HG03060 (cell line): ENCODE measurements around the gene RAB39B.
"Not testable (repeated sequence)": the region's sequence is repeated elsewhere in the genome, so short reads cannot be mapped to it uniquely, and the experiment has no call there.

Experiments used
- ATAC-seq: cut with Tn5 transposase; IDR thresholded peaks from one replicate; pipeline ENCODE4 v1.9.1; 2021; ENCODE audit warnings: low read depth, moderate number of reproducible peaks; ENCODE audit not compliant: unreplicated experiment

RAB39B gene

DNA sequence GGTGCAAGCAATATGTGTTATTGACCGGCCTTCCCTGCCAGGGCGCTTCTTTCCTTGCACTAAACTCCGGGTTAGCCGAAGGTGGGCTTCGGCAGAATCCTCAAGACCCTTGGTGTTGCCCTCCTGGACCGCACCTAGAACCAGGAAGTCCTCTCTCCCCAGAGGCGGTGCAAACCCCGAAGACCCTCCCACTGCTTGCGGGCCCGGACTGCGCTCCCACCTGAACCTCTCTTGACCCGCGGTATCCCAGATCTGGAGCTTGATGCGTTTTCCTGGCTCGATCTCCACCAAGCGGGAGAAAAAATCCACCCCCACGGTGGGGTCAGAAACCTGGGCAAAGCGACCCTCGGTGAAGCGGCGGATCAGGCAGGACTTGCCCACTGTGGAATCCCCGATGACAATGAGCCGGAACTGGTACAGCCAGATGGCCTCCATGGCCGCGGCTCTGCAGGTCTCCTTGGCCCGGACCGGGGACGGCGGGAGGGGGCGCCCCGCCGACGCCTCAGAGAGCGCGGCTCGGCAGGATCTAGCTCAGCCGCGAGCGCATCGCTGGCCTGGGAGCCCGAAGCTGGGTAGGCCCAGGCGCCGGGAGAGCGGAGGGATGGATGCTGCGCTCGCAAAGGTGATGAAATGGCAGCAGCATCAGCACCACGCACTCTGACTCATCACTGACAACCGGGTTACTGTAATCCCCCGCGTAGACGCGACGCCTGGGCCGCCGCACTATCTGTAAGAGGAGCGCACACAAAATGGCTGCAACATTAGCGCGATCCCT lies at the start of gene RAB39B:
RAB39B (minus strand) TSS at position 638 of the 775 bp plus-strand sequence; CDS start at position 435, 203 bp downstream.
- ATAC-seq, result peak; percentile 83

GRCh38 chrX:155313766-155314165 lies 49.5 kb upstream of the RAB39B start:
- no peak for ATAC-seq

DNA sequence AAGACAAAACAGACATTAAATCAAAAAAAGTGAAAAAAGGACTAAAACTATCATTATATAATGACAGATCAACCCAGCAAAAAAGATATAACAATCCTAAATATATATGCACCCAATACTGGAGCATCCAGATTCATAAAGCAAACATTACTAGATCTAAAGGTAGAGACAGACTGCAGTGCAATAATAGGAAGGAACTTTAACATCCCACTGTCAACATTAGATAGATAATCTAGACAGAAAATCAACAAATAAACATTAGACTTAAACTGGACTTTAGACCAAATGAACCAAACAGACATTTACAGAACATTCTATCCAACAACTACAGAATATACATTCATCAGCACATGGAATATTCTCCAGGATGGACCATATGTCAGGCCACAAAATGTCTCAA lies 29.5 kb upstream of the RAB39B start:
- no peak for ATAC-seq

GRCh38 chrX:155279873-155280272 lies 15.6 kb upstream of the RAB39B start:
- no peak for ATAC-seq

GRCh38 chrX:155270969-155271368 lies 6.7 kb upstream of the RAB39B start:
- no peak for ATAC-seq

DNA sequence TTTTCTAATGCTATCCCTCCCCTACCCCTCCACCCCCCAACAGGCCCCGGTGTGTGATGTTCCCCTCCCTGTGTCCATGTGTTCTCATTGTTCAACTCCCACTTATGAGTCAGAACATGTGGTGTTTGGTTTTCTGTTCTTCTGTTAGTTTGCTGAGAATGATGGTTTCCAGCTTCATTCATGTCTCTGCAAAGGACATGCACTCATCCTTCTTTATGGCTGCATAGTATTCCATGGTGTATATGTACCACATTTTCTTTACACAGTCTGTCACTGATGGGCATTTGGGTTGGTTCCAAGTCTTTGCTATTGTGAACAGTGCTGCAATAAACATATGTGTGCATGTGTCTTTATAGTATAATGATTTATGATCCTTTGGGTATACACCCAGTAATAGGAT lies 3.7 kb upstream of the RAB39B start:
- not testable (repeated sequence) for ATAC-seq

DNA sequence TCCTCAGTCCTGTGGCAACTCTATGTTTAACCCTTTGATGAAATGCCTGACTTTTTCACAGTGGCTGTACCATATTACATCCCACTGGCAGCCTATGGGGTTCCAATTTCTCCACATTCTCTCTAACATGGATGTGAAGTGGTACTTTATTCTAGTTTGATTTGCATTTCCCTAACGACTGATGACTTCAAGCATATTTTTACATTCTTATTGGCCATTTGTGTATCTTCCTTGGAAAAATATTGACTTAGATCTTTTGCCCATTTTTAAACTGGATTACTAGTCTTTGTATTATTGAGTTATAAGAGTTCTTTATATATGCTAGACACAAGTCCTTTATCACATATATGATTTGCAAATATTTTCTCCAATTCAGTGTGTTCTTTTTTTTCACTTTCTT lies 2.1 kb upstream of the RAB39B start:
- ATAC-seq, result no peak

- ATAC-seq, result no peak
Measured at GRCh38 chrX:155262970-155263754, 1.1 kb downstream of the RAB39B start.

- ATAC-seq, result no peak
Measured at GRCh38 chrX:155259752-155260151, 4.5 kb downstream of the RAB39B start.

DNA sequence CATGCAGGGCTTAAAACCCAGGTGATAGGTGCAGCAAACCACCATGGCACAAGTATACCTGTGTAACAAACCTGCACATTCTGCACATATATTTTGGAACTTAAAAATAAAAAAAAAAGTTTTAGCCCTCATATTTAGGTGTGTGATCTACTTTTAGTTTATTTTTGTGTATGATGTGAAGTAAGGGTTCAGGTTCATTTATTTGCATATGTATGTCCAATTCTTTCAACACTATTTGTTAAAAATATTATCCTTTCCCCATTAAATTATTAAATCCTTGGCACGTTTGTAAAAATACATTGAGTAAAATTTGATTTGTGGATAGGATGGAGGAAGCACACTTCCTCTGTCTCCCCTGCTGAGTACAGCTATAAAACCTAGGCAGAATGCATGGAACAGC lies 12.9 kb downstream of the RAB39B start:
- ATAC-seq, result no peak

DNA sequence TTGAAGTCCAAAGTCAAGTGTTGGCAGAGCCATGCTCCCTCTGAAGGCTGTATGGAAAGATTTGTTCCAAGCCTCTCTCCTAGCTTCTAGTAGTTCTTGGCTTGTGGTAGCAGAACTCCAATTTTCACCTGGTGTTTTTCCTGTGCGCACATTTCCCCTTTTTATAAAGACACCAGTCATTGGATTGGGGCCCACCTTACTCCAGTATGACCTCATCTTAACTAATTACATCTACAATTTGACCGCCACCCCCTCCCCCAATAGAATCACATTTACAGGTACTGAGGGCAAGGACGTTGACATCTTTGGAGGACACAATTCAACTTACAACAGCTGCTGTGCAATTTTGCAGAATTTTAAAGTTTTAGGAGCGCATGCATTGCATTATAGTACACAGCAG lies 16.8 kb downstream of the RAB39B start:
- no peak for ATAC-seq

DNA sequence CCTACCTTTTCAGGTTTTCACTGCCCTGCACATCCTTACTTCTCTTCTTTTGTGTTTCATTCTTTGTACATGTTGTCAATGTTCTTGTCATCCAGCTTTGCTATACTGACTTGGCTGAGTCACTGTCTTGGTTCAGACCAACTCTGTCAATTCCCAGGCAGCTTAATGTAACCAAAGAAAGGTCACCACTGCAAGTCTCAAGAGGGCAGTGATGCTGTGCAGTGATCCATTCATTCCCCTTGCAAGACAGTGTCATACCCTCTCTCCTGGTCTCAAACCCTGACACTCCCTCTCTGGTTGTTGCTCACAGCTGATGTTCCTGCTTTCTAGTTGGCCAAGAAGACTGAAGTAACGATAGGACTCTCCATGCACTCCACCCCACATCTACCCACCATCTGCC lies 17.5 kb downstream of the RAB39B start:
- ATAC-seq, result no peak

DNA sequence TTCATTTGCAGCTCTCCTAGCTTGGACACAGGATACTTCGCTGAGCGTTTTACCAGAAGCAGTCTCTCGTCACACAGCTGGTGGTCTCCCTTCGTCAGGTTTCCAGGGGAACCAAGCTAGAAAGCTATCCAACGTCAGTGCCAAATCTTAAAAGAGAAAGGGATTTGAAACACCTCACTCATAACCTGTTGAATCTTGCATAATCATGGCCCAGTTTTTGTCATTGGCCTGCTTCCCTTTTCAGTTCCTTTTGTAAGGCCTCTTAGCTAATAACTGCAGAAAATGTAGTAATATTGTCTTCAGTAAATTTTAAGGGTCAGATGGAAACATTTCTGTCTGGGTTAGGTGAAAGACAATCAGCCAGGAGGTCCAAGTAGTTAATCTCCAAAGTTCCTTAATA lies 22.0 kb downstream of the RAB39B start:
- no peak for ATAC-seq

DNA sequence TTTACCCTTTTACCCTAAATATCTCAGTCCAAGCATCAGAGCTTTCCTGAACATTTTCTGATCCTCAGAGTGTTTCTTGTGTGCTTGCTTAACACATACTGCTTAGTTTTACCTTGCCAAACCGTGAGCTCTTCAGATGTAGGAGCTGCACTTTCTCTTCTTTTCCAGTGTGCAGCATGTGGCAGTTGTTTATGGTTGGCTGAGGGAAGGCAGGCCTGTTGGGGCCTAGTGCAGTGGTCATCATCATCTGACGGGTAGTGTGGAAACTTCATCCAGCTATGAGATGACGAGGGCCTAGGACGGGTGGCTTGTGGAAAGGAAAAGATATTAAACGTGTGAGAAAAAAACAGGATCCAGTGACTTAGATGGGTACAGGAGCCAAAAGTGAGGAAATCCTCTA lies 26.6 kb downstream of the RAB39B start:
- ATAC-seq, result no peak

GRCh38 chrX:155235891-155236290 lies 28.4 kb downstream of the RAB39B start:
- no peak for ATAC-seq

DNA sequence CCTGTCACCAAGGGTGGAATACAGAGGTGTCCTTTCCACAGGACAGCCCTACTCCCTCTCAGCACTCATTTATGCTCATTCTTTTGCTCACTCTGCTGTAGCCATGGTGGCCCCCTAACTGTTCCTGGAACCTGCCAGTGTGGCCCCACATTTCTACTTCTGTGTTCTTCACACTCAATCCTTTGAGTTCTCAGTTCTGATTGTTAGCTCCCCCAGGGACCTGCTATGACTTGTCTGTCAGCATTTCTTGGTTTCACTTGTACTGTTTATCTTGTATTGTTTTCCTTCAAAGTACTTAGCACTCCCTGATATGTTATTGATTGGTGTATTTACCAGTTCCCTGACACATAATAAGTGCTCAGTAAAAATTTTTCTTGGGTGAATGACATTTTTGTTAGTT lies 33.1 kb downstream of the RAB39B start:
- no peak for ATAC-seq

DNA sequence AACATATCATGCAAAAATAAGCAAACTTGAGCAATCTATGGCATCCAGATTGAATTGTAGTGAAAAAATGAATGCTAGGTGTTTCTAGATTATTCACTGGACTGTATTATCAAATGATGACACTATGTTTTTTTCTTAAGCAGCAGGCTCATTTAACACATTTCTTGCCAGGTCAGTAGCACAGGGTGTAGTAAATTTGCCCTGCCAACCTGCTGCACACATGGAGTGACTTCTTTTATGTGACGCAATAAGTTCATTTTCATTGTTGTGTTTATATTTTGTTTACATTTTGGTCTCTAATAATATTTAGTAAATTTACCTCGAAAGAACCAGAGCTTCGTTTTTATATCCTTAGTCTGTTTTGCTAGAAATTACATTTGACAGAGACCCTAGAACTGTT lies 38.5 kb downstream of the RAB39B start:
- no peak for ATAC-seq

- ATAC-seq, result not testable (repeated sequence)
Measured at GRCh38 chrX:155223746-155224145, 40.5 kb downstream of the RAB39B start.

DNA sequence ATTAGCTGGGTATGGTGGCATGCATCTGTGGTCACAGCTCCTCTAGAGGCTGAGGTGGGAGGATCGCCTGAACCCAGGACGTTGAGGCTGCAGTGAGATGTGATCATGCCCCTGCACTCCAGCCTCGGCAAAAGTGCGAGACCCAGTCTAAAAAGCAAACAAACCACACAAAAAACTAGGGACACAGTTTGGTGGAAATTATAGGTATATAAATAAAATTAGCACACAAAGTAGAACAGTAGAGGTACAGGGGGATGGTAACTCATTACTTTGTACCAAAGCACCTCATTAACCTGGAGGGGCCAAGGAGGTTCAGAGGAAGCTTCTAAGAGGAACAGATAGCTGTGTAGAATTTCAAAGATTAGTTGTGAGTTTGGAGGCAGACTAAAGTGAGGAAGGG lies 42.9 kb downstream of the RAB39B start:
- no peak for ATAC-seq

- ATAC-seq, result no peak
Measured at GRCh38 chrX:155218777-155219176, 45.5 kb downstream of the RAB39B start.

DNA sequence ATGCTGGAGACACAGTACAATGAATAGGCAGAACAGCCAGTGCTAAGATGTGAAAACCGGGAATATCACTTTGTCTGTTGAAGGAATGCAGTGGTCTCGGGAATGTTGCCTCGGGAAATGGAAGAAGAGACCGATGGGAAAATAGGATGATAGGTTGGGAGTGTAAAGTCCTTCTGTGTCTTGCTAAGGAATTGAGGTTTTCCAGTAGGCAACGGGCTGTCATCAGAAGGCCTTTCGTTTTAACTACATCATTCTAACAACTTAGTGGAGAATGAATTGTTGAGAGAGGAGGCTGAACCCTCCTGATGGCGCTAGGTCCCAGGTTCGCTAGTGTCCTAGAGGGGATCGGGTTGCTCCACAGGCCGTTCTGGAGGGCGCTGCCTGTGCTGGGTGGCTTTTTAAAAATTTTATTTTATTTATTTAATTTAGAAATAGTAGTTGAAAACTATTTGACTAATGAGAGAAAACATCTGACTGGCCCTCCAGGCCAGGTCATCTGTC lies 47.3 kb downstream of the RAB39B start:
- ATAC-seq, result no peak
